Cardiac septum (tissue), 1 donor: Measurements from ENCODE around the gene E2F7. TPM values are rescaled to one million over a fixed set of nuclear protein-coding genes. Genes with fewer than 3 reads are reported as not detected.

ENCODE experiments used
- DNase-seq: peaks from one replicate; pipeline ENCODE4 v3.0.0-alpha.2; 2020; ENCODE audit warnings: low spot score
- intact Hi-C: fragments of 100-400 bp; cut with DNase I; formaldehyde crosslinking; loops from one replicate; pipeline ENCODE4 v1.14.0; 2022
- total RNA-seq: library from RNA; stranded (reverse); fragmentation: NEBNext Ultra II Directional; extraction: Animal tissue kit (Norgen Biotek cat#: 25700); gene quantifications from one replicate; pipeline ENCODE4 v1.2.1, GENCODE V29; 2021
- donor health status: DM: no; HTN: no; CAD: no.

Gene E2F7
- total RNA-seq, 1 donor from 2014 or later = 0.62 TPM

- intact Hi-C loops = no loop called here
- DNase-seq = no peak
Measured at GRCh38 chr12:77070382-77070781, 5.0 kb upstream of the E2F7 start.

GRCh38 chr12:77064896-77065360, 441 bp downstream of the E2F7 start:
- DNase-seq = no peak
- intact Hi-C loops = no loop called here

GRCh38 chr12:77062846-77063461, 2.4 kb downstream of the E2F7 start:
- DNase-seq = no peak
- intact Hi-C loops = no loop called here

GRCh38 chr12:77062396-77062795, 3.0 kb downstream of the E2F7 start:
- no peak for DNase-seq
- intact Hi-C loops = no loop called here

- intact Hi-C loops = no loop called here
- no peak for DNase-seq
Measured at GRCh38 chr12:77060883-77061240, 4.5 kb downstream of the E2F7 start.

GRCh38 chr12:77060136-77060882, 5.1 kb downstream of the E2F7 start:
- intact Hi-C loops = no loop called here
- no peak for DNase-seq

- no peak for DNase-seq
- intact Hi-C loops = no loop called here
Measured at GRCh38 chr12:77058740-77059139, 6.6 kb downstream of the E2F7 start.

- no peak for DNase-seq
- intact Hi-C loops = no loop called here
Measured at GRCh38 chr12:77054851-77055250, 10.5 kb downstream of the E2F7 start.

- intact Hi-C loops = no loop called here
- DNase-seq = no peak
Measured at GRCh38 chr12:77053259-77053658, 12.1 kb downstream of the E2F7 start.

GRCh38 chr12:77049767-77050353, 15.5 kb downstream of the E2F7 start:
- no peak for DNase-seq
- intact Hi-C loops = loop anchor here (5.0 kb wide), 1 partner anchor 632 kb away; no protein-coding TSS in a partner anchor

- intact Hi-C loops = loop anchor here (5.0 kb wide), 1 partner anchor 635 kb away; no protein-coding TSS in a partner anchor
- DNase-seq = no peak
Measured at GRCh38 chr12:77047341-77048109, 17.8 kb downstream of the E2F7 start.

GRCh38 chr12:77046468-77046867, 18.9 kb downstream of the E2F7 start:
- intact Hi-C loops = loop anchor here (5.0 kb wide), 1 partner anchor 636 kb away; no protein-coding TSS in a partner anchor
- no peak for DNase-seq

- intact Hi-C loops = loop anchor here (5.0 kb wide), 1 partner anchor 637 kb away; no protein-coding TSS in a partner anchor
Measured at GRCh38 chr12:77045183-77045582, 20.2 kb downstream of the E2F7 start.

GRCh38 chr12:77044721-77045120, 20.6 kb downstream of the E2F7 start:
- DNase-seq = no peak
- intact Hi-C loops = loop anchor here (5.0 kb wide), 1 partner anchor 638 kb away; no protein-coding TSS in a partner anchor

More at GRCh38 chr12:77045183-77045582, 20.2 kb downstream of the E2F7 start:
- no peak for DNase-seq

- no peak for DNase-seq
- intact Hi-C loops = no loop called here
Measured at GRCh38 chr12:77042833-77043232, 22.5 kb downstream of the E2F7 start.

- intact Hi-C loops = no loop called here
- no peak for DNase-seq
Measured at GRCh38 chr12:77040231-77040630, 25.1 kb downstream of the E2F7 start.

GRCh38 chr12:77035226-77035625, 30.1 kb downstream of the E2F7 start:
- intact Hi-C loops = no loop called here
- no peak for DNase-seq

GRCh38 chr12:77033658-77034536, 31.5 kb downstream of the E2F7 start:
- intact Hi-C loops = no loop called here
- DNase-seq = no peak

GRCh38 chr12:77032406-77032805, 33.0 kb downstream of the E2F7 start:
- no peak for DNase-seq
- intact Hi-C loops = no loop called here
